CD4-positive, CD25-positive, alpha-beta regulatory T cell (primary cell): Measurements from ENCODE around the gene PAFAH1B2. TPM values are rescaled to one million over a fixed set of nuclear protein-coding genes. Genes with fewer than 3 reads are reported as not detected.
"Not testable (repeated sequence)": the region's sequence is repeated elsewhere in the genome, so short reads cannot be mapped to it uniquely, and the experiment has no call there.

Experiments used
- ATAC-seq, 2 donors: fragments of 150-1000 bp; cut with Tn5 transposase; one replicate each; pipeline ENCODE4 v1.10.0; 2021; ENCODE audit warnings: low read depth in 2 of 2, moderate number of reproducible peaks in 2 of 2, moderate library complexity in 1 of 2
- DNase-seq, 3 donors: peaks; one replicate each; pipeline versions ENCODE4 v3.0.0 to v3.0.0-alpha.2; 2012 to 2022; ENCODE audit warnings: mixed read lengths in 1 of 3
- H3K27ac ChIP-seq: one replicate; pipeline ENCODE4 v1.7.0; 2013; ENCODE audit warnings: mild to moderate bottlenecking, low read length; ENCODE audit not compliant: insufficient read depth, poor library complexity, severe bottlenecking
- H3K27me3 ChIP-seq: one replicate; pipeline ENCODE4 v1.7.0; 2013; ENCODE audit warnings: low read length; ENCODE audit not compliant: control insufficient read depth, insufficient read depth
- H3K36me3 ChIP-seq: one replicate; pipeline ENCODE4 v1.7.0; 2013; ENCODE audit warnings: mild to moderate bottlenecking, low read length, moderate library complexity; ENCODE audit not compliant: control insufficient read depth, insufficient read depth
- H3K4me1 ChIP-seq: 2 replicates; pipeline ENCODE4 v1.7.0; 2013; ENCODE audit warnings: mild to moderate bottlenecking, low read length; ENCODE audit not compliant: insufficient read depth, control insufficient read depth, poor library complexity, severe bottlenecking
- H3K4me3 ChIP-seq: one replicate; pipeline ENCODE4 v1.7.0; 2013; ENCODE audit warnings: low read depth, mild to moderate bottlenecking, low read length, moderate library complexity
- H3K9me3 ChIP-seq, 2 experiments: 1 replicate in 1 of 2; 2 replicates in 1 of 2; pipeline ENCODE4 v1.7.0; 2013; ENCODE audit warnings: low read length in 2 of 2, mild to moderate bottlenecking in 1 of 2, moderate library complexity in 1 of 2; ENCODE audit not compliant: control insufficient read depth in 2 of 2
- H3K27ac Mint-ChIP-seq, 3 donors: one replicate each; pipeline ENCODE4 v1.8.0; 2020 to 2022; ENCODE audit warnings: mild to moderate bottlenecking in 3 of 3, mixed read lengths in 3 of 3, moderate library complexity in 2 of 3
- H3K27me3 Mint-ChIP-seq: one replicate; pipeline ENCODE4 v1.8.0; 2022; ENCODE audit warnings: mild to moderate bottlenecking, mixed read lengths
- H3K36me3 Mint-ChIP-seq: one replicate; pipeline ENCODE4 v1.8.0; 2020; ENCODE audit warnings: mixed read lengths
- H3K4me1 Mint-ChIP-seq, 4 donors: one replicate each; pipeline ENCODE4 v1.8.0; 2020 to 2022; ENCODE audit warnings: mixed read lengths in 4 of 4, mild to moderate bottlenecking in 1 of 4
- H3K4me3 Mint-ChIP-seq, 4 donors: one replicate each; pipeline ENCODE4 v1.8.0; 2020 to 2022; ENCODE audit warnings: mild to moderate bottlenecking in 4 of 4, mixed read lengths in 4 of 4, moderate library complexity in 3 of 4
- H3K9me3 Mint-ChIP-seq, 7 donors: one replicate each; pipeline ENCODE4 v1.8.0; 2020 to 2022; ENCODE audit warnings: mixed read lengths in 7 of 7, mild to moderate bottlenecking in 3 of 7, moderate library complexity in 2 of 7
- polyA plus RNA-seq, 4 donors: library from polyadenylated mRNA; unstranded; fragments of 300-500 nt; fragmentation: Illumina TruSeq; gene quantifications; one replicate each; pipeline ENCODE4 v1.2.3, GENCODE V29; 2021
- total RNA-seq: library from RNA; stranded (reverse); gene quantifications from one replicate; pipeline ENCODE4 v1.2.3, GENCODE V29; 2022

The PAFAH1B2 gene
- total and polyA plus RNA-seq, 5 donors from 2014 or later: 15.0 to 43.3 (median 18.1) TPM

- Histone ChIP-seq H3K4me3 (no peak overlapping the region), H3K36me3 (no peaks in the 10 kb centered on the region), H3K27me3 (no peaks in the 10 kb centered on the region), H3K4me1 (no peaks in the 10 kb centered on the region), H3K27ac (no peak overlapping the region), H3K9me3 (no peaks in the 10 kb centered on the region)
- no peak for ATAC-seq
- H3K4me1 Mint-ChIP-seq: peaks cover 0 to 6% (median 0%) of the 10 kb centered on the region in 4 donors
- H3K4me3 Mint-ChIP-seq: no peak overlapping the region
- H3K9me3 Mint-ChIP-seq: no peaks in the 10 kb centered on the region
- no peak overlapping the region for H3K27ac Mint-ChIP-seq
- H3K27me3 Mint-ChIP-seq: peaks cover 22% of the 10 kb centered on the region
- no peak for DNase-seq
- no peaks in the 10 kb centered on the region for H3K36me3 Mint-ChIP-seq
These were observed 13.2 kb upstream of the PAFAH1B2 start for GRCh38 chr11:117130879-117131278.

GRCh38 chr11:117134431-117134830, 9.7 kb upstream of the PAFAH1B2 start:
- H3K4me1 Mint-ChIP-seq: no peaks in the 10 kb centered on the region
- Histone ChIP-seq H3K27me3 (no peaks in the 10 kb centered on the region), H3K36me3 (no peaks in the 10 kb centered on the region), H3K4me3 (no peak overlapping the region), H3K9me3 (no peaks in the 10 kb centered on the region), H3K4me1 (no peaks in the 10 kb centered on the region), H3K27ac (no peak overlapping the region)
- no peak overlapping the region for H3K27ac Mint-ChIP-seq
- no peaks in the 10 kb centered on the region for H3K36me3 Mint-ChIP-seq
- no peak overlapping the region for H3K4me3 Mint-ChIP-seq
- DNase-seq (no peak), ATAC-seq (no peak)
- H3K27me3 Mint-ChIP-seq: peaks cover 4% of the 10 kb centered on the region
- no peaks in the 10 kb centered on the region for H3K9me3 Mint-ChIP-seq

GRCh38 chr11:117134979-117135378, 9.1 kb upstream of the PAFAH1B2 start:
- H3K36me3 Mint-ChIP-seq, H3K36me3 ChIP-seq, H3K4me3 Mint-ChIP-seq, H3K4me1 Mint-ChIP-seq, H3K4me3 ChIP-seq, H3K9me3 Mint-ChIP-seq, H3K27me3 ChIP-seq, H3K27ac Mint-ChIP-seq, ATAC-seq, H3K4me1 ChIP-seq, H3K9me3 ChIP-seq, DNase-seq, H3K27me3 Mint-ChIP-seq, H3K27ac ChIP-seq: not testable (repeated sequence)

GRCh38 chr11:117137223-117138086, 6.6 kb upstream of the PAFAH1B2 start:
- not testable (repeated sequence) for H3K36me3 Mint-ChIP-seq

GRCh38 chr11:117143390-117143789, 697 bp upstream of the PAFAH1B2 start:
- Mint-ChIP-seq H3K4me1 (peaks cover 17 to 46% (median 31%) of the 10 kb centered on the region in 4 donors), H3K36me3 (peaks cover 3% of the 10 kb centered on the region), H3K4me3 (peak overlapping the region; percentile 91 to 100 (median 98)), H3K27ac (peak overlapping the region; percentile 97 to 99 (median 98)), H3K9me3 (peaks cover 0 to 2% (median 0%) of the 10 kb centered on the region in 7 donors), H3K27me3 (peaks cover 39% of the 10 kb centered on the region)
- peaks cover 34% of the 10 kb centered on the region for H3K4me1 ChIP-seq
- H3K36me3 ChIP-seq: peaks cover 8% of the 10 kb centered on the region
- peak overlapping the region; percentile 90 for H3K4me3 ChIP-seq
- H3K27ac ChIP-seq: peak overlapping the region; percentile 83
- H3K27me3 ChIP-seq: peaks cover 2% of the 10 kb centered on the region
- ATAC-seq (peak in 1 of 2 donors; percentile 33), DNase-seq (peak in 1 of 3 donors; percentile 57)
- H3K9me3 ChIP-seq: no peaks in the 10 kb centered on the region

More at GRCh38 chr11:117137223-117138086, 6.6 kb upstream of the PAFAH1B2 start:
- H3K27me3 Mint-ChIP-seq: peaks cover 29% of the 10 kb centered on the region
- H3K4me3 Mint-ChIP-seq, H3K4me1 Mint-ChIP-seq, H3K9me3 ChIP-seq, H3K9me3 Mint-ChIP-seq, H3K27ac ChIP-seq, ATAC-seq, H3K27ac Mint-ChIP-seq, H3K36me3 ChIP-seq, H3K4me3 ChIP-seq, H3K4me1 ChIP-seq, H3K27me3 ChIP-seq, DNase-seq: not testable (repeated sequence)

- peaks cover 36% of the 10 kb centered on the region for H3K27me3 Mint-ChIP-seq
- peak; percentile 32 to 40 for ATAC-seq
- H3K4me1 Mint-ChIP-seq: peaks cover 21 to 55% (median 36%) of the 10 kb centered on the region in 4 donors
These were observed 648 bp downstream of the PAFAH1B2 start for GRCh38 chr11:117144477-117145392.

GRCh38 chr11:117145393-117145761, 1.3 kb downstream of the PAFAH1B2 start:
- H3K4me1 Mint-ChIP-seq: peaks cover 22 to 60% (median 41%) of the 10 kb centered on the region in 4 donors
- peak overlapping the region; percentile 96 to 100 (median 98) for H3K4me3 Mint-ChIP-seq
- H3K9me3 ChIP-seq: no peaks in the 10 kb centered on the region
- H3K4me3 ChIP-seq: peak overlapping the region; percentile 79
- peak overlapping the region; percentile 91 to 99 (median 99) for H3K27ac Mint-ChIP-seq
- H3K27me3 ChIP-seq: no peaks in the 10 kb centered on the region
- H3K4me1 ChIP-seq: peaks cover 34% of the 10 kb centered on the region
- DNase-seq (peak in 2 of 3 donors; percentile 9 to 35), ATAC-seq (no peak)
- H3K36me3 ChIP-seq: peaks cover 12% of the 10 kb centered on the region
- H3K9me3 Mint-ChIP-seq: peaks cover 0 to 2% (median 0%) of the 10 kb centered on the region in 7 donors
- peak overlapping the region; percentile 83 for H3K27ac ChIP-seq
- H3K36me3 Mint-ChIP-seq: peaks cover 3% of the 10 kb centered on the region
- H3K27me3 Mint-ChIP-seq: peaks cover 30% of the 10 kb centered on the region

More at GRCh38 chr11:117144477-117145392, 648 bp downstream of the PAFAH1B2 start:
- H3K36me3 Mint-ChIP-seq: peaks cover 3% of the 10 kb centered on the region
- Histone ChIP-seq H3K27ac (peak overlapping the region; percentile 83), H3K9me3 (no peaks in the 10 kb centered on the region), H3K27me3 (no peaks in the 10 kb centered on the region), H3K4me3 (peak overlapping the region; percentile 79), H3K36me3 (peaks cover 12% of the 10 kb centered on the region), H3K4me1 (peaks cover 34% of the 10 kb centered on the region)
- peaks cover 0 to 2% (median 0%) of the 10 kb centered on the region in 7 donors for H3K9me3 Mint-ChIP-seq
- H3K27ac Mint-ChIP-seq: peak overlapping the region; percentile 91 to 99 (median 99)
- DNase-seq: peak in 2 of 3 donors; percentile 38 to 50
- H3K4me3 Mint-ChIP-seq: peak overlapping the region; percentile 96 to 100 (median 98)
